OCI-LY1 (cell line): Measurements from ENCODE around the gene SRD5A3.

Experiments
- H2AFZ ChIP-seq: fragments of 200-600 bp; sonication (generic), shearing (Covaris generic); 2 replicates; pipeline ENCODE4 v1.6.0; 2014; ENCODE audit warnings: antibody characterized with exemption, mild to moderate bottlenecking, low read length
- H3F3A ChIP-seq: fragments of 200-600 bp; sonication (generic), shearing (Covaris generic); 2 replicates; pipeline ENCODE4 v1.6.0; 2014; ENCODE audit warnings: mild to moderate bottlenecking, antibody characterized with exemption, low read length, moderate library complexity; ENCODE audit not compliant: insufficient read depth
- H3K27ac ChIP-seq: fragments of 200-600 bp; sonication (generic); 2 replicates; pipeline ENCODE4 v1.5.1; 2014; ENCODE audit warnings: low read length, mixed run types, mild to moderate bottlenecking, low read depth; ENCODE audit not compliant: poor library complexity, severe bottlenecking
- H3K27me3 ChIP-seq: fragments of 200-600 bp; sonication (generic); 2 replicates; pipeline ENCODE4 v1.6.0; 2014; ENCODE audit warnings: antibody characterized with exemption, mild to moderate bottlenecking, low read length, moderate library complexity; ENCODE audit not compliant: insufficient read depth
- H3K36me3 ChIP-seq: fragments of 200-600 bp; sonication (generic); 2 replicates; pipeline ENCODE4 v1.6.1; 2014; ENCODE audit warnings: mild to moderate bottlenecking, antibody characterized with exemption, low read length, moderate library complexity, mixed read lengths; ENCODE audit not compliant: insufficient read depth
- H3K4me1 ChIP-seq: fragments of 200-600 bp; sonication (generic); 2 replicates; pipeline ENCODE4 v1.5.1; 2014; ENCODE audit warnings: mild to moderate bottlenecking, low read length, moderate library complexity; ENCODE audit not compliant: insufficient read depth, severe bottlenecking
- H3K4me2 ChIP-seq: fragments of 200-600 bp; sonication (generic), shearing (Covaris generic); 2 replicates; pipeline ENCODE4 v1.6.1; 2014; ENCODE audit warnings: low read length
- H3K4me3 ChIP-seq: fragments of 200-600 bp; sonication (generic); 2 replicates; pipeline ENCODE4 v1.5.1; 2014; ENCODE audit warnings: low read length, low read depth, mild to moderate bottlenecking, mixed read lengths; ENCODE audit not compliant: poor library complexity, severe bottlenecking
- H3K79me2 ChIP-seq: fragments of 200-600 bp; shearing (Covaris generic); 2 replicates; pipeline ENCODE4 v1.6.1; 2016; ENCODE audit warnings: mixed run types, low read length, mixed read lengths; ENCODE audit not compliant: insufficient read depth
- H3K9ac ChIP-seq: fragments of 200-600 bp; sonication (generic), shearing (Covaris generic); 2 replicates; pipeline ENCODE4 v1.6.1; 2014; ENCODE audit warnings: mild to moderate bottlenecking, low read length, mixed read lengths
- H3K9me2 ChIP-seq: fragments of 200-600 bp; sonication (generic), shearing (Covaris generic); 2 replicates; pipeline ENCODE4 v1.6.1; 2014; ENCODE audit warnings: low read depth, mild to moderate bottlenecking, low read length, mixed read lengths
- H3K9me3 ChIP-seq: fragments of 200-600 bp; shearing (Covaris generic); 2 replicates; pipeline ENCODE4 v1.6.1; 2014; ENCODE audit warnings: low read length, mixed read lengths
- H4K20me1 ChIP-seq: fragments of 200-600 bp; sonication (generic), shearing (Covaris generic); 2 replicates; pipeline ENCODE4 v1.6.0; 2016; ENCODE audit warnings: mild to moderate bottlenecking, low read length; ENCODE audit not compliant: insufficient read depth
- CTCF ChIP-seq: fragments of 200-600 bp; sonication (generic), shearing (Covaris generic); IDR thresholded peaks from 2 replicates; pipeline ENCODE4 v1.5.1; 2017; ENCODE audit warnings: mild to moderate bottlenecking, antibody characterized with exemption, low read length, moderate library complexity, mixed read lengths
- EZH2 ChIP-seq: fragments of 200-600 bp; sonication (generic), shearing (Covaris generic); IDR thresholded peaks from 2 replicates; pipeline ENCODE4 v1.8.0; 2017; ENCODE audit warnings: borderline replicate concordance, mixed run types, mild to moderate bottlenecking, antibody characterized with exemption, low read length, moderate library complexity, mixed read lengths

Gene SRD5A3

GRCh38 chr4:55416176-55416575 lies 70.1 kb downstream of the SRD5A3 start:
- H4K20me1 ChIP-seq = no peaks in the 10 kb centered on the region
- no peak overlapping the region for H3K27ac ChIP-seq
- H3K4me1 ChIP-seq = no peaks in the 10 kb centered on the region
- no peaks in the 10 kb centered on the region for H3K9me2 ChIP-seq
- H3K36me3 ChIP-seq = peaks cover 71% of the 10 kb centered on the region
- H2AFZ ChIP-seq = no peak overlapping the region
- no peak overlapping the region for H3K9ac ChIP-seq
- no peaks in the 10 kb centered on the region for H3K27me3 ChIP-seq
- peaks cover 11% of the 10 kb centered on the region for H3K79me2 ChIP-seq
- TF ChIP-seq CTCF (no peak), EZH2 (no peak)
- H3F3A ChIP-seq = no peaks in the 10 kb centered on the region
- H3K4me2 ChIP-seq = no peak overlapping the region
- H3K9me3 ChIP-seq = no peaks in the 10 kb centered on the region
- H3K4me3 ChIP-seq = no peak overlapping the region
